ENCODE measurements around the gene ZNF724.
A peak's percentile ranks its signal among the peaks of the same experiment; 100 is the strongest.
"Not testable (repeated sequence)": the region's sequence is repeated elsewhere in the genome, so short reads cannot be mapped to it uniquely, and the experiment has no call there.

ZNF724 gene

GRCh38 chr19:23253256-23253655 is 3.1 kb upstream of the ZNF724 start:
- not testable (repeated sequence) for DNase-seq

- no peak for DNase-seq
Observed at GRCh38 chr19:23241419-23241818, 8.8 kb downstream of the ZNF724 start.

- no peak for DNase-seq
Observed at GRCh38 chr19:23222998-23223652, 27.1 kb downstream of the ZNF724 start.

GRCh38 chr19:23203841-23204344 is 46.3 kb downstream of the ZNF724 start:
- DNase-seq, result peak in 9 of 58 donors; percentile 0 to 19 (median 7)

- DNase-seq, result no peak
Observed at GRCh38 chr19:23190341-23190740, 59.9 kb downstream of the ZNF724 start.

- DNase-seq, result no peak
Observed at GRCh38 chr19:23183251-23183650, 66.9 kb downstream of the ZNF724 start.

All from anterior cingulate cortex (tissue), 58 donors.